HG03460 (cell line): ENCODE results near the gene NLRP3.
A peak's percentile ranks its signal among the peaks of the same experiment; 100 is the strongest.
"Not testable (repeated sequence)": the region's sequence is repeated elsewhere in the genome, so short reads cannot be mapped to it uniquely, and the experiment has no call there.

ENCODE experiments used
- ATAC-seq: cut with Tn5 transposase; IDR thresholded peaks from one replicate; pipeline ENCODE4 v1.9.1; 2021; ENCODE audit not compliant: unreplicated experiment

NLRP3 gene

GRCh38 chr1:247468481-247469140 lies 52.6 kb downstream of the NLRP3 start:
- no peak for ATAC-seq

DNA sequence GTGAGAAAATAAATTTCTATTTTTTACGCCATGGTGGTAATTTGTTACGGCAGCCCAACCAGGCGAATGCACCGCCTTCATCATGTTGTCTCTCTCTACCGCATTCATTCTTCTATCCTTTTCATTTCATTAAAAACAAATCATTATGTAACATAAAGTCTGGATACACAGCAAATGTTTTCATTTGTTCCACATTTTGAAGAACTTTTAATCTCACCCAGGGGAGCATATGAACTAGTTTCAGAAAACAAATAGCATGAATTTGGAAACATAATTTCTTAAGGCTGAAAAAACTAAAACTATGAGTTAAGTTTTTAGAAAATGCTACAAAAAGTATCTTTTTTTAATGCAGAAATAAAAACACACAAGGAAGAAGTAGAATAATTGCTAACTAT lies 53.2 kb downstream of the NLRP3 start:
- ATAC-seq, result no peak

GRCh38 chr1:247470942-247471429 lies 55.0 kb downstream of the NLRP3 start:
- ATAC-seq, result not testable (repeated sequence)

GRCh38 chr1:247471445-247472016 lies 55.6 kb downstream of the NLRP3 start:
- ATAC-seq, result no peak

GRCh38 chr1:247472035-247472434 lies 56.1 kb downstream of the NLRP3 start:
- ATAC-seq, result no peak

DNA sequence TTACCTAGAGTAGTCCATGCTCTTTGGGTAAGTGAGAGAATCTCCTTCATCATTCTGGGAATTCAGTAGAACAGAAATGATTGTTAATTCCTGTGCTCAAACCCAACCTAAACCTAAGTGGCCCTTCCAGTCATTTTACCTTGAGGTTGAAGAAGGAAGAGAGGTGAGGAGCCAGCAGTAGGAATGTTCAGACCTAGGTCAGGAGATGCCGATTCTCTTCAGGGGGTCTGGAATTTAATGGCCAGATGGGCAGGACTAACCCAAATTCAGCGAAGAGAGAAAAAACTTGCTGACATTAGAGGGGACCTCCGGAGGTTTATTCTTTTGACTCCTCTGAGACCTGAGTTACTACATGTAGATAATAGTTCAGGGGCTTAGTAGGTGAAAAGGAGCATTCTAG lies 58.4 kb downstream of the NLRP3 start:
- ATAC-seq, result no peak

DNA sequence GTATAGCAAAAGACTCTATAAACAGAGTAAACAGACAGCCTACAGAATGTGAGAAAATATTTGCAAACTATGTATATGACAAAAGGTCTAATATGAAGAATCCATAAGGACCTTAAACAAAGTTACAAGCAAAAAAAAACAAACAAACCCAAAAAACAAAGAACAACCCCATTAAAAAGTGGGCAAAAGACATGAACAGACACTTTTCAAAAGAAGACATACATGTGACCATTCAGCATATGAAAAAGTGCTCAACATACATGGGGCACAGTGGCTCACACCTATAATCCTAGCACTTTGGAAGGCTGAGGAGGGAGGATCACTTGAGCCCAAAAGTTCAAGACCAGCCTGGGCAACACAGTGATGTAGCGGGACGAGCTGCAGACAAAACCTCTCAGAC lies 59.8 kb downstream of the NLRP3 start:
- ATAC-seq, result no peak

DNA sequence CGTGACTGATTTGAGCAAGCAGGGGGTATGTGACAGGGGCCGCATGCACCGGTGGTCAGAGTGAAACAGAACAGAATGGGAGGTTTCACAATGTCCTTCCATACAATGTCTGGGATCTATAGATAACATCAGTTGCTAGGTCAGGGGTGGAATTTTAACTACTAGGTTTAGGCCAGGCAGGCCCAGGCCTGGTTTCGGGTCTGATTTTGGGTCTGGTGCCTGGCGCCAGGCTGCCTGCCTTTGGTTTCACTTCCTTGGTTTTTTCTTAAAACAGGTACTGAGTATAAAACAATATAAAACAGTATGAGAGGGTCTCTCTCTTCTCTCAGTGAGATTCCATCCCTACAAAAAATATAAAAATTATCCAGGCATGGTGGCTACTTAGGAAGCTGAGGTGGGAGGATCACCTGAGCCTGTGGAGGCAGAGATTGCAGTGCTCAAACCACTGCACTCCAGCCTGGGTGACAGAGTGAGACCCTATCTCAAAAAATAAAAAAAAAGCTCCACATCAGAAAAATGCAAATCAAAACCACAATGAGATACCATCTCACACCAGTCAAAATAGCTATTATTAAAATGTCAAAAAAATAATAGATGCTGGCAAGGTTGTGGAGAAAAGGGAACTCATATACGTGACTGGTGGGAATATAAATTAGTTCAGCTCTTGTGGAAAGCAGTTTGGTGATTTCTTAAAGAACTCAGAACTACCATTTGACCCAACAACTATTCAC lies 60.5 kb downstream of the NLRP3 start:
- not testable (repeated sequence) for ATAC-seq

- no peak for ATAC-seq
These were observed 66.8 kb downstream of the NLRP3 start for GRCh38 chr1:247482747-247483146.

GRCh38 chr1:247487057-247487456 lies 71.1 kb downstream of the NLRP3 start:
- no peak for ATAC-seq

- ATAC-seq, result no peak
These were observed 75.4 kb downstream of the NLRP3 start for GRCh38 chr1:247491328-247491727.

DNA sequence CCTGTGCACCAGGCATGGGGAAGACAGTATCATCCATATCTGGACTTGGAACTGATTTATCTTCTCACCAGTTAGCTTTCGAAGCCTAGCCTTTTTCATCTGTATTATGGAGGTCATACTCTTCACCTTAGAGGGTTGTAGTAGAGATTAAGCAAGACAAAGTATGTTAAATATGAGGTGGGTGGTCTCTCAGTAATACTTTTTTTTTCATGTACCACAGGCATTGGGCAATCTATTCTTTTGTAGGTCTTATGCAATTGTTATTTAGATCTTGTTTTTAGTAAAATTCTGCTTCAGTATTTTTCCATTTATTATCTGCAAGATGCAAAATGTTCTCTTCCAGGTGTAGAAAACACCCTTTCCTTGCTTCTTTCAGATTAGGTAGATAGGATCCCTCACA lies 77.1 kb downstream of the NLRP3 start:
- no peak for ATAC-seq

DNA sequence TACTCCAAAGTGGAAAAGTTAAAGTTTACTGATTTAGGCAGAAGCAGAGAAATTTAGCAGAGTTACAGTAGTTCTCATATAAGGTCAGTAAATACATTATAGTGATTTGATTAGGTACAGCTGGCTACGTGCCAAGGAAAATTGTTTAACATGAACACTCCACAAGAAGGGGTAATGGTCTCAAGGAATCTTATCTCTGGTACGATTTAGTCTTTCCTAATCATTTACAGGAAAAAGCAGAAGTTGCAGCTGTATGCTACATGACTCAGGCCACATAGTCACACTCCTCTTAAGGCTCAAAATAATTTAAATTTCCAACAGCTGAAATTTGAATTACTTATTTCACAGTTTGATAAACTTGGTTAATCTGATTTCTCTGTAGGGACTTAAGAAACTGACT lies 78.8 kb downstream of the NLRP3 start:
- ATAC-seq, result peak; percentile 82

DNA sequence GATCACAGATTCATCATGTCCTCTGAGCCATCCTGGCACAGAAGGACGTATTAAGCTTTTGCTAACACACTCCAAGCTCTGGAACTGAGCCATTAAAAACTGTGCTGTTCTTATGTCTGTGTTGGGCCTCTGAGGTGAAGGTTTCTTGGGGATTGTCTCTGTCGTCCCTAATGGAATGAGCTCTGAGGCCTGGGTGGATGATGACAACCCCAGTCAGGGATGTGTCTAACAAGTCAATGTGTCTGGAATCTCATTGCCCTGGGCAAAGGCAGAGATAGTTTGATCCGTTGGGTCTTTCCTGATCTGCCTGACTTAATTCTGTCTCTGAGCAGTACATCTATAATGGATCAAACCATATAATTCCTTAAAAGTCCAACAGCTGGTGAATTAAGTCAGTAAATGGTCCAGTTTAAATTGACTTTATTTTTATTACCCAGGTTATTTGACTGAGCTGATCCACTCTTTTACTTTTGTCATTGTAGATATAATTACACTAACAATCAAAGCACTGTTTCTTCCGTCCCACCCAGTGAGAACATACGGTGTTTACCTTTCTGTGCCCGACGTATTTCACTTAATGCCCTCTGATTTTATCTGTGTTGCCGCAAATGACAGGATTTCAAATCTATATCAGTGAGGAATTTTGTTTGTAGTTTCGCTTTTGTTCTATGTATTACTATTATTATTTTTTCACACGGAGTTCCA lies 80.8 kb downstream of the NLRP3 start:
- ATAC-seq, result no peak
